ENCODE data around the gene ITGA4.

ITGA4 gene

DNA sequence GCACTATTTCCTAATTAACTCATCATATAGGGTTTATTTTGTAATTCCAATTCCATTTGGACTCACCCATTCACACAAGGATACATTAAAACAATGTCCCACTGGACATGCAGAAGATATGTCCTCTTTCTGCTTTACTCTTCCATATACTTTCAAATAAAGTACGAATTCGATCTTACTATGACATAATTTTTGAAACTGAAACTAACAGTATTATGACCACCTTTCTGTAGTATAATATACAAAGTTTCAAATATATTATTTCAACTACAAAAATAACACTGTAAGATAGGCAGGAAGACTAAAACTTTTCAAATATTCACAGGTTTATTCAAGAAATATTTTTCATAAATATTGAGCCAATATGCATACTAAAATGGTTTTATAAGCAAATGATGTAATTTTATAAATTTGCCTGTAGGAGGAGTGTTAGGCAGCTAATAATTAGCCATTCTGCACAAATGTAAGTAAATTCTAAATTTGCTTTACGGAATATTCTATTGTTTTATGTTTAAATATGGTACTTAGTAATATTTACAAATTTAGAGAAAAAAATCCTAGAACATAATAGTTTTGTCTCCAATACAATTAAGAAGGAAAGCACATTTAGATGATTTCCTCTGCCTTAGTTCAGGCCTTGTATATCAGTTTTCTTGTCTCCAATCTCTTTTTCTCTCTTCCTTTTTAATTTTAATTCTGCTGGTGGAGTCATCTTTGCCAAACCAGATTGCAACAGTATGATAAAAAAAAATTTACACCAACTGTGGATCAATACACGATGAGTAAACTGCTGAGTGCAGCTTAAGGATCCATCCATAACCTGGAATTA, 113.9 kb downstream of the ITGA4 start:
- in situ Hi-C loops (cut with HindIII; ENCODE audit: low sequenced_read_pairs) = no loop called here

DNA sequence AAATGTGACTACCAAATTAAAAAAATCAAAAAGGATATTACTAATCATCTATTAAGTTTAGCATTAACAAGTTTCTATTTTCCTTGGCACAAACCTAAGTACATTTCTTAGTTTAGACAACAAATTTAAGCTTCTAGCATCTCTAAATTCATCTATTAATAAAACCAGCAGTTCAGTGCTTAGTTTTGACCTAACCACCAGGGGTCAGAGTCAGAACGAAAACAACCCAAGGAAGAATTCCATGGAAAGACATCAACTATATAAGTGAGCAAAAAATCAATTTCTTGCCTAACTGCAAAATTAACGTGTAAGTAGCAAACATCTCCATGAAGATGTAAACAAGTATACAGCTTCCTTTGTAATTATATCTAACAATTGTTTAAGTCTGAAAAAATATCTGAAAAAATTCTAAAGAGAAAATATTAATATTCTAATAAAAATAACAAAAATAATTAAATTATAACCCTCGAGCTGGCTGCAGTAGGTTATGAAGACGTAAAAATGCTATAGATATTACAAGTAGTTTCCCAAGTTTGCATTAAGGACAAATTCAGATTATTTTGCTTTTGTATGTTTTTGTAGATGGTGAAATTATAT, 116.1 kb downstream of the ITGA4 start:
- in situ Hi-C loops (cut with HindIII; ENCODE audit: low sequenced_read_pairs) = no loop called here

DNA sequence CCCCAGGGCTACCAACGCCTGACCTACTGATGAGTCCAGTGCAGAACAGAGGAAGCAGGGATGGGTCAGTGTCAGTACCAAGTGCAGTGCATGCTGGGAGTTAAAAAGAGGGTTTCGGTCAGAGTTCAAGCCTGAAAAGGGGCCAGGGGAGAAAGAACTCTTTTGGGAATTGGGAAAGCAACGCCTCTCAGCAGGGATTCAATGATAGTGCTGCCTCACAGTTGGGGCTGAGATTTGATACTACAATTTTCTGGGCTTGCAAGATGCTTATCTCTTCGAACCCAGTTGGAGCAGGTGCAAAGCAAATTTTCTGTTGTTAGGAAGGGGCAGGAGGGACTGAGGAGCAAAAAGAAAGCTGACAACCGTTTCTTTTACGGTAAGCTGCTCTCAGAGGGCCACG, 117.1 kb downstream of the ITGA4 start:
- in situ Hi-C loops (cut with HindIII; ENCODE audit: low sequenced_read_pairs) = no loop called here

DNA sequence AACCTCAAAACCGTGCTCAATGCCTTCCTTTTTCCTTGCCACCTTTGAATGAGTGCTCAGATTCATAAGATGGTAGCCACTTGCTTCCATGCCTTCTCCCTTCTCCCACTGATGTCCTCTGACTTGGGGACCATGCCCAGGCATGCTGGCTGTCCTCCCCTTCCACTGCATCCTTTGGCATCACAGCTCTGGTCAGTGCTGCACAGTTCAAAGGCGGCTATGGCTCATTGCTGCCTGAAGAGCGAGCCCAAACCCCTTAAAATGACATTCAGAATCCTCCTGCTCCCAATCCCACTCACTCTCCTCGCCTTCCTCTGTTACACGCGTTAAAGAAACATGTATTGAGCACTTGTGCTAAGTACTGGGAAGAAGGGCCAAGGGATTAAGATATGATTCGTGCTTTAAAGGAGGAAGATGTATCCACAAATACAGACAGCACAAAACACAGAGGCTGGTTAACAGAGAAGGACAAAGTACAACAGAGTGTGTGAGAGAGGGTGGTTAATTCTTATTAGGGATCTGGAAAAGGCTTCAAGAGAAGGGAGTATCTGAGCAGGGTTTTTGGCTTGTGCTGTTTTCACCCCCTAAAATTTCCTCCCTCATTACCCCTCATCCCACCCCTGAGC, 118.0 kb downstream of the ITGA4 start:
- in situ Hi-C loops (cut with HindIII; ENCODE audit: low sequenced_read_pairs) = no loop called here

DNA sequence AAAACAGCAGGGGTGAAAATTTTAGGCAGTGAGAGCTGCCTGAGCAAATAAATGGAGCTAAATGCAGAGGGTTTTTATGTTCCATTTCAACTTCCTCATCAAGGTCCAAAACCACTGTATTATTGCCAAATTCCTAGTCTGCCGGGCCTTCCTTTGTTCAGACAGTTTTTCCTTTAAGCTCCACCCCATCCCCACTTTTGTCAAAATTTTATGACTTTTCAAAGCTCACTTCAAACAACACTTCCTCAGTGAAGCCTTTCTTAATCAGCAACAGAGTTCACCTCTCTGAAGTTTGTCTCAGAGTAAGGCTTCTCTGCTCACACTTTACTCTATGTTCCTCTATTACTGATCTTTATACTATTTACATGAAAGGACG, 118.5 kb downstream of the ITGA4 start:
- in situ Hi-C loops (cut with HindIII; ENCODE audit: low sequenced_read_pairs) = no loop called here

DNA sequence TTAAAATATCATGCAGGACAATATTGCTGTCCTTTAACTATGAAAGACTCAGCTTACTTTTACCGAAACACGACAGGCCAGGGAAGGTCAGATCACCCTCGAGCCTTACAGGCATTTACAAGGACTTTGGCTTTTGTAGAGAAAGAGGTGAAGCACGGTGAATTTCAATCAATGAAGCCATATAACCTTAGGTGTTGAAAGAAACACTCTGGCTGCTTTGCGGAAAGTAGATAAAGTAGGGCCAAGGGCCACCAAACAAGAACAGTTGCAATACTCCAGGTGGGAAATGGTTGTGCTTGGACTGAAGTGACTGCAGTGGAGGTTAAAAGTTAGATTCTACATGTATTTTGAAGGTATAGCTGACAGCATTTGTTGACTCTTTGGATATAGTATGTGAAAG, 119.2 kb downstream of the ITGA4 start:
- in situ Hi-C loops (cut with HindIII; ENCODE audit: low sequenced_read_pairs) = no loop called here

DNA sequence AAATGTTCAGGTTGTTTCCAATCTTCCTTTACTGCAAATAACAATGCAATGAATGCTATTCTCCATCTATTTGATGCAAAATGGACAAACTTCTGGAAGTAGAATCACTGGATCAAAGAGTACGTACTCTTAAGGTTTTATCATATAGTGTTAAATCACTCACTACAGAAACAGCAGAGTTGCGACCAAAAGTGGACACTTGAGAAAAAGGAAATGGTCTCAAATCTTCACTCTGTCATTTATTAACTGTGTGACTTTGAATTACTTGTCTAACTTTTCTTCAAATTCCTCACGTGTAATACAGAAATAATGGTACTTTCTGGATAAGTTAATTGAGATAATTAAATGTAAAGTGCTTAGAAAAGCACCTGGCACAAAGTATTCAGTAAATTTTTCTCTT, 121.6 kb downstream of the ITGA4 start:
- in situ Hi-C loops (cut with HindIII; ENCODE audit: low sequenced_read_pairs) = no loop called here

DNA sequence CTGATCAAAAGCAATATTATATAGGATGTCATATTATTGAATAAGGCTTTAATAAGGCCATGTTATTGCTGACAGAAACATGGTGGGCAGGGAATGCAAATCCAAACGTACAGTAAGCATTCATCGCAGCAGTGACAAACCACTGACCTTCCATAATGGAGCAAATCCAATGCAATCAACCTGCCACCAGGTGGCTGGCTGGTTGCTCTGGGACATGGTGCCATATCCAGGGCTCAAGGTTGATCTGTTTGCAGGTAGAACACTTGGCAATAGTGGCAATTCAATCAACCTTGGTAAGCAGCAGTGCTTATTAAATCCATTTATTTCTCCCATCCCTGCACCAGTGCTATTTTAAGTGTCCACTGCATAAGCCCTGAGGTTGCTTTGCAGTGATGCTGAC, 124.3 kb downstream of the ITGA4 start:
- in situ Hi-C loops (cut with HindIII; ENCODE audit: low sequenced_read_pairs) = no loop called here

DNA sequence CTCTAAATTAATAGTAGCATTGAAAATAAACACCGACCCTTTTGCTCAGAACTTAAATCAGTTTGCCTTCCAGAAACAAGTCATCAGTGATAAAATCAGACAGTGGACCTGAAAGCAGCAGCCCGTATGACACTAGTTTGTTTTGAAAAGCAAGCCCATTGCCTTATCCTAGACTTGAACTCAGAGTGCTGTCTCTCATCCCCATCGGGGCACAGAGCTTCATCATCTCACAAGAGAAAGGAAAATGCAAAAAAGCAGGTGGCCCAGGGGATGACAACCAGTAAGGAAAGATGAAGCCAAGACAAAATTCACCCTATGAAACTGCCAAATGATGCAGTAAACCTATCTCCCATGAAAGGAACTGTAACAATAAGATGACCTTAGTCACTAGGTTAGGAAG, 128.5 kb downstream of the ITGA4 start:
- in situ Hi-C loops (cut with HindIII; ENCODE audit: low sequenced_read_pairs) = no loop called here
